ENCODE measurements around the gene CLEC19A.

GRCh38 chr16:19299565-19299964 lies 14.0 kb downstream of the CLEC19A start:
- TF ChIP-seq POLR2AphosphoS5 (IDR thresholded peaks at IDR 0.05; ENCODE audit: insufficient read depth in 1 of 2, low read depth in 1 of 2) (no peak), CTCF (IDR thresholded peaks at IDR 0.05) (no peak)

All from vagina (tissue), 2 donors.